T47D (cell line): ENCODE results near the gene PSRC1.
"Not testable (repeated sequence)": the region's sequence is repeated elsewhere in the genome, so short reads cannot be mapped to it uniquely, and the experiment has no call there.

ENCODE experiments used
- DNase-seq, 2 experiments: peaks; one replicate each; pipeline versions ENCODE4 v3.0.0 to v3.0.0-alpha.2; 2011 to 2012; ENCODE audit warnings: low read depth in 1 of 2, low spot score in 1 of 2
- JUND ChIP-seq: IDR thresholded peaks from 2 replicates; pipeline ENCODE4 v1.6.1; 2012; ENCODE audit warnings: low read depth
- in situ Hi-C: cut with HindIII; loops from 2 replicates; pipeline ENCODE4 v1.10.0; 2016; ENCODE audit warnings: low sequenced_read_pairs, low pct_unique_long_range_greater_than_20kb

Gene PSRC1

GRCh38 chr1:109304226-109304920 is 21.4 kb upstream of the PSRC1 start:
- in situ Hi-C loops: no loop called here
- no peak for TF ChIP-seq JUND
- DNase-seq: no peak

- no peak for DNase-seq
- in situ Hi-C loops: no loop called here
- no peak for TF ChIP-seq JUND
These were observed 18.9 kb upstream of the PSRC1 start for GRCh38 chr1:109301874-109302273.

GRCh38 chr1:109300650-109301151 is 17.8 kb upstream of the PSRC1 start:
- DNase-seq: no peak
- in situ Hi-C loops: no loop called here
- no peak for TF ChIP-seq JUND

GRCh38 chr1:109299558-109300343 is 16.8 kb upstream of the PSRC1 start:
- TF ChIP-seq JUND: no peak
- no peak for DNase-seq
- in situ Hi-C loops: no loop called here

- in situ Hi-C loops: no loop called here
- no peak for TF ChIP-seq JUND
- DNase-seq: peak in 1 of 2 experiments; percentile 42
These were observed 16.0 kb upstream of the PSRC1 start for GRCh38 chr1:109298666-109299557.

GRCh38 chr1:109296782-109297181 is 13.8 kb upstream of the PSRC1 start:
- no peak for TF ChIP-seq JUND
- in situ Hi-C loops: no loop called here
- no peak for DNase-seq

GRCh38 chr1:109295712-109296415 is 12.9 kb upstream of the PSRC1 start:
- DNase-seq: no peak
- TF ChIP-seq JUND: no peak
- in situ Hi-C loops: no loop called here

- no peak for DNase-seq
- no peak for TF ChIP-seq JUND
- in situ Hi-C loops: no loop called here
These were observed 11.5 kb upstream of the PSRC1 start for GRCh38 chr1:109294481-109294880.

- in situ Hi-C loops: no loop called here
- no peak for DNase-seq
- TF ChIP-seq JUND: no peak
These were observed 10.1 kb upstream of the PSRC1 start for GRCh38 chr1:109293026-109293425.

GRCh38 chr1:109292364-109292763 is 9.4 kb upstream of the PSRC1 start:
- DNase-seq: no peak
- TF ChIP-seq JUND: no peak
- in situ Hi-C loops: no loop called here

- no peak for DNase-seq
- in situ Hi-C loops: no loop called here
- no peak for TF ChIP-seq JUND
These were observed 8.1 kb upstream of the PSRC1 start for GRCh38 chr1:109290998-109291397.

- in situ Hi-C loops: no loop called here
- no peak for TF ChIP-seq JUND
- DNase-seq: no peak
These were observed 7.2 kb upstream of the PSRC1 start for GRCh38 chr1:109290137-109290536.

- DNase-seq, in situ Hi-C loops: not testable (repeated sequence)
These were observed 3.8 kb upstream of the PSRC1 start for GRCh38 chr1:109286762-109287161.
